ENCODE measurements around the gene AFDN. TPM values are rescaled to one million over a fixed set of nuclear protein-coding genes. Genes with fewer than 3 reads are reported as not detected.

AFDN gene
- total and polyA plus RNA-seq, 2 donors = 15.3 to 16.7 TPM

- Histone ChIP-seq H3K27ac (ENCODE audit: low read depth in 1 of 2, low read length in 1 of 2) (no peak overlapping the region), H3K4me1 (ENCODE audit: control insufficient read depth in 2 of 2, insufficient read depth in 2 of 2, low read length in 2 of 2) (no peaks in the 10 kb centered on the region), H3K36me3 (ENCODE audit: control insufficient read depth in 2 of 2, insufficient read depth in 2 of 2, low read length in 1 of 2) (no peaks in the 10 kb centered on the region), H3K9me3 (ENCODE audit: control insufficient read depth in 2 of 2, insufficient read depth in 1 of 2, low read length in 1 of 2) (no peaks in the 10 kb centered on the region), H3K4me3 (ENCODE audit: low read length in 2 of 2) (no peak overlapping the region), H3K27me3 (ENCODE audit: control insufficient read depth in 2 of 2, insufficient read depth in 1 of 2, low read length in 1 of 2) (no peaks in the 10 kb centered on the region)
- no peak for DNase-seq (ENCODE audit: low read depth in 6 of 9, low spot score in 9 of 9)
- WGBS = 98% methylated on average over 2 of the region's 2 CpGs
These were observed 46.0 kb downstream of the AFDN start for GRCh38 chr6:167872538-167873210.

DNA sequence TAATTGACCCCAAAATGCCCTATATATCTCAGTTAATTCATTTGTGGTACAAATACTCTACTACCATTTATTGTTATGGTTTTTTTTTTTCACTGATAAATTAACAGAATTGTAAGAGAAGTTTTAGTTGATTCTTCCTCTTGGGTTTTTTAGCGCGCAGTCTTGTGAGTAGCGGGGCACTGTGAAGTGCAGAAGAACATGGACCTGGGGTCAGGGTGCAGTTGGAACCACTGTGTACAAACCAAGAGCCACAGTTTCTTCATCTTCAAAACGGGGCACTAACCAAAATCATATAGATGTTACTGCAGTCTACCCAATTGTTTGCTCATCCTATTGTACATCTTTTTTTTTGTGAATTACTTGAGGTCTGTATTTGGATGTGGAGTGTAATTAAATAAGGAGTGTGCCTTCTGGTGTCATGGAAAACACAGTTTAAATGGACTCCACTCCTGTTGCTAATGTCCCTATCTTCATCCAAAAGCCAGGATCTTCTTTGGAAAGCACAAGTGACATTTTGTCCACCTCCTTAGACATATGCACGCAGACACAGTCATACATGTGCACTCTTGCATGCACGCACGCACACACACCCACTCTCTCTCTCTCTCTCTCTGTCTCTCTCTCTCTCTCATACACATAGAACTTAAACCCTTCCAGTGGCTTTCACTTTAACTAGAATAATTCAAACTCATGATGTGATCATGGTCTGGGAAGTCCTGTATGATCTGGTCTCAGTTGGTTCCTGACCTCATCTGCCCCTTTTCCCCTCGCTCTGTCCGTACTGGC, 51.5 kb downstream of the AFDN start:
- Histone ChIP-seq H3K36me3 (ENCODE audit: control insufficient read depth in 2 of 2, insufficient read depth in 2 of 2, low read length in 1 of 2) (no peaks in the 10 kb centered on the region), H3K9me3 (ENCODE audit: control insufficient read depth in 2 of 2, insufficient read depth in 1 of 2, low read length in 1 of 2) (no peaks in the 10 kb centered on the region), H3K4me3 (ENCODE audit: low read length in 2 of 2) (no peak overlapping the region), H3K27me3 (ENCODE audit: control insufficient read depth in 2 of 2, insufficient read depth in 1 of 2, low read length in 1 of 2) (no peaks in the 10 kb centered on the region), H3K4me1 (ENCODE audit: control insufficient read depth in 2 of 2, insufficient read depth in 2 of 2, low read length in 2 of 2) (no peaks in the 10 kb centered on the region), H3K27ac (ENCODE audit: low read depth in 1 of 2, low read length in 1 of 2) (no peak overlapping the region)
- 97% methylated on average over 9 of the region's 9 CpGs for WGBS
- DNase-seq (ENCODE audit: low read depth in 6 of 9, low spot score in 9 of 9) = no peak

- Histone ChIP-seq H3K4me1 (ENCODE audit: control insufficient read depth in 2 of 2, insufficient read depth in 2 of 2, low read length in 2 of 2) (no peaks in the 10 kb centered on the region), H3K27ac (ENCODE audit: low read depth in 1 of 2, low read length in 1 of 2) (no peak overlapping the region), H3K9me3 (ENCODE audit: control insufficient read depth in 2 of 2, insufficient read depth in 1 of 2, low read length in 1 of 2) (no peaks in the 10 kb centered on the region), H3K27me3 (ENCODE audit: control insufficient read depth in 2 of 2, insufficient read depth in 1 of 2, low read length in 1 of 2) (no peaks in the 10 kb centered on the region), H3K4me3 (ENCODE audit: low read length in 2 of 2) (no peak overlapping the region), H3K36me3 (ENCODE audit: control insufficient read depth in 2 of 2, insufficient read depth in 2 of 2, low read length in 1 of 2) (no peaks in the 10 kb centered on the region)
- DNase-seq (ENCODE audit: low read depth in 6 of 9, low spot score in 9 of 9) = no peak
- 98% methylated on average over 1 of the region's 1 CpG for WGBS
These were observed 52.9 kb downstream of the AFDN start for GRCh38 chr6:167879612-167880011.

DNA sequence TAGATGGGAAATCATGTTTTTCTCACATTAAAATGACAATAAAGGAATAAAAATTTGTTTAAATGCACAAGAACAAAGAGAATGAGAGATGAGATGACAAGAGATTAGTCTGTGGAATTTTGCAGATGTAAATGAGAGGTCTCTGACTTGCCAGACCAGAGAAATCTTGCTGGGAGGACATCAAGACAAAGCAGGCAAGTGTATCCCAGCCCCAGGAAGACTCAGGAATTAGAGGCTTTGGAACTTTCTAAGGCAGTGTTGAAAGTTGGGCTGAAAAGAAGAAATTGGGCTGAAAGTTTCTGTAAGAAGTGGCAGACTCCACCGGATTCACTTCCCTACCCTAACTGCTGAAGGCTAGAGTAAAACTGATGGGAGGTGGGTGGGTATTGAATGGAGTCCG, 54.6 kb downstream of the AFDN start:
- Histone ChIP-seq H3K9me3 (ENCODE audit: control insufficient read depth in 2 of 2, insufficient read depth in 1 of 2, low read length in 1 of 2) (no peaks in the 10 kb centered on the region), H3K27me3 (ENCODE audit: control insufficient read depth in 2 of 2, insufficient read depth in 1 of 2, low read length in 1 of 2) (no peaks in the 10 kb centered on the region), H3K27ac (ENCODE audit: low read depth in 1 of 2, low read length in 1 of 2) (no peak overlapping the region), H3K4me1 (ENCODE audit: control insufficient read depth in 2 of 2, insufficient read depth in 2 of 2, low read length in 2 of 2) (no peaks in the 10 kb centered on the region), H3K4me3 (ENCODE audit: low read length in 2 of 2) (no peak overlapping the region), H3K36me3 (ENCODE audit: control insufficient read depth in 2 of 2, insufficient read depth in 2 of 2, low read length in 1 of 2) (no peaks in the 10 kb centered on the region)
- 94% methylated on average over 2 of the region's 2 CpGs for WGBS
- DNase-seq (ENCODE audit: low read depth in 6 of 9, low spot score in 9 of 9) = no peak

GRCh38 chr6:167882244-167882643, 55.5 kb downstream of the AFDN start:
- 97% methylated on average over 6 of the region's 6 CpGs for WGBS
- H3K27me3 ChIP-seq (ENCODE audit: control insufficient read depth in 2 of 2, insufficient read depth in 1 of 2, low read length in 1 of 2) = no peaks in the 10 kb centered on the region

GRCh38 chr6:167888098-167888497, 61.4 kb downstream of the AFDN start:
- Histone ChIP-seq H3K4me1 (ENCODE audit: control insufficient read depth in 2 of 2, insufficient read depth in 2 of 2, low read length in 2 of 2) (no peaks in the 10 kb centered on the region), H3K4me3 (ENCODE audit: low read length in 2 of 2) (no peak overlapping the region), H3K27ac (ENCODE audit: low read depth in 1 of 2, low read length in 1 of 2) (no peak overlapping the region), H3K36me3 (ENCODE audit: control insufficient read depth in 2 of 2, insufficient read depth in 2 of 2, low read length in 1 of 2) (no peaks in the 10 kb centered on the region), H3K9me3 (ENCODE audit: control insufficient read depth in 2 of 2, insufficient read depth in 1 of 2, low read length in 1 of 2) (no peaks in the 10 kb centered on the region), H3K27me3 (ENCODE audit: control insufficient read depth in 2 of 2, insufficient read depth in 1 of 2, low read length in 1 of 2) (no peaks in the 10 kb centered on the region)
- DNase-seq (ENCODE audit: low read depth in 6 of 9, low spot score in 9 of 9) = no peak

More at GRCh38 chr6:167882244-167882643, 55.5 kb downstream of the AFDN start:
- Histone ChIP-seq H3K9me3 (ENCODE audit: control insufficient read depth in 2 of 2, insufficient read depth in 1 of 2, low read length in 1 of 2) (no peaks in the 10 kb centered on the region), H3K4me3 (ENCODE audit: low read length in 2 of 2) (no peak overlapping the region), H3K4me1 (ENCODE audit: control insufficient read depth in 2 of 2, insufficient read depth in 2 of 2, low read length in 2 of 2) (no peaks in the 10 kb centered on the region), H3K36me3 (ENCODE audit: control insufficient read depth in 2 of 2, insufficient read depth in 2 of 2, low read length in 1 of 2) (no peaks in the 10 kb centered on the region), H3K27ac (ENCODE audit: low read depth in 1 of 2, low read length in 1 of 2) (no peak overlapping the region)
- DNase-seq (ENCODE audit: low read depth in 6 of 9, low spot score in 9 of 9) = no peak

DNA sequence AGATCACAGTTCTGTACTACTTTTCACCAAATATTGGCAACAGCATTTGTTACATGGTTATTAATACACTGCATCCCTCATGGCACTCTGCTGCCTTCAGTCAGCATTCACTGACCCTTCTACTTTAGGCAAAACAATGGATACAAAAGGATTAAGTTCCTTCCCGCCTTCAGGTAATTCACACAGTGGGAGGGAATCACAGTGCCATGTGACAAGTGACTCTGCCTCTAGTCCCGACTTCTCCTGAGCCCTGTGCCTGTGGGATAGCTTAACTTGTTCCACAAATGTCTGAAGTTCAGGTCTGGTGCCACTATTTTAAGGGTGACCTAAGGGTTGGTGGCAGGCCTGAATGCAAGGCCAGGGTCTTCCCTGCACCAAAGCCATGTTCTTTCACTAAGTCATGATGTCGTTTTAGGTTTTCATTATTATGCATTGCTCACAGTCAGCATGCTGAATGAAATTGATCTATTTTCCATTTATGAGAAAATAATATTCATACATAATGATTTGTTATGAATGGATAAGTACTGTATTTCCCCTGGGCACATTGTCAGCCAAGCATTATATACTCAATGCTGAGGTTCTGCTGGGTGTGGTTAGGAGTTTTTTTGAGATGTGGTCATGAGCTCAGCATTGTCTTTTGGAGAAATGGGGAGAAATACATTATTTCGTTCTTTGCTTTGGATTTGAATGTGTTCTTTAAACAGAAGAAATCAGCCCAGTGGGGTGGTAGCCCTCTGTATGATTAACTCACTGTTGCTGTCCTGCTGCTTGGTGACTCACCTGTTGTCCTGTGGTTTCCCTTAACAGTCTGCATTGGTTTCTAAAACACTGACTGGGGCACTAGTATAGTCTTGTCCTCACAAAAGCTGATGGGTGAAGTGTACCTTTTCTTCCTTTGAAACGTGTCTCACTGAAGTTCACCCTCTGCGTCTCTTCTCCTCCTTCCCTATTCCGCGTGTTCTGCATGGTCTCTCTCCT, 66.4 kb downstream of the AFDN start:
- Histone ChIP-seq H3K36me3 (ENCODE audit: control insufficient read depth in 2 of 2, insufficient read depth in 2 of 2, low read length in 1 of 2) (no peaks in the 10 kb centered on the region), H3K27me3 (ENCODE audit: control insufficient read depth in 2 of 2, insufficient read depth in 1 of 2, low read length in 1 of 2) (no peaks in the 10 kb centered on the region), H3K4me3 (ENCODE audit: low read length in 2 of 2) (no peak overlapping the region), H3K27ac (ENCODE audit: low read depth in 1 of 2, low read length in 1 of 2) (no peak overlapping the region), H3K4me1 (ENCODE audit: control insufficient read depth in 2 of 2, insufficient read depth in 2 of 2, low read length in 2 of 2) (no peaks in the 10 kb centered on the region), H3K9me3 (ENCODE audit: control insufficient read depth in 2 of 2, insufficient read depth in 1 of 2, low read length in 1 of 2) (no peaks in the 10 kb centered on the region)
- no peak for DNase-seq (ENCODE audit: low read depth in 6 of 9, low spot score in 9 of 9)
- WGBS = 90% methylated on average over 8 of the region's 8 CpGs

DNA sequence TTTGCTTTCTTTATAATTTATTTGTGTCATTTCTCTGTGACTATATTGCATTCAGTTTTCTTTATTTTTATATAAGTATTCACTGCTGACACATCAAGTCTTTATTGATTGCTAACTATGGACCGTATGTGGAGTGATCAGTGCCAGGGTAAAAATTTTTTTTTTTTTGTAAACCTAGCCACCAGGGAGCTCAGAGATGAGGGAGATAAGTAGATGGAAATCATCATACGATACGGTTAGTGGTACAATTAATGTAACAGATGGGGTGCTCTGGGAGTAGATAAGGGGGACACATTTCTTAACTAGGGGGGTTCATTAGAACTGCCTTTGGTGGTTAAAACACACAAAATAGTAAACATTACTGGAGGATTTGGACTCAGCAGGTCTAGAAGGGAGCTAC, 68.3 kb downstream of the AFDN start:
- Histone ChIP-seq H3K27me3 (ENCODE audit: control insufficient read depth in 2 of 2, insufficient read depth in 1 of 2, low read length in 1 of 2) (no peaks in the 10 kb centered on the region), H3K27ac (ENCODE audit: low read depth in 1 of 2, low read length in 1 of 2) (no peak overlapping the region), H3K9me3 (ENCODE audit: control insufficient read depth in 2 of 2, insufficient read depth in 1 of 2, low read length in 1 of 2) (no peaks in the 10 kb centered on the region), H3K4me3 (ENCODE audit: low read length in 2 of 2) (no peak overlapping the region), H3K36me3 (ENCODE audit: control insufficient read depth in 2 of 2, insufficient read depth in 2 of 2, low read length in 1 of 2) (no peaks in the 10 kb centered on the region), H3K4me1 (ENCODE audit: control insufficient read depth in 2 of 2, insufficient read depth in 2 of 2, low read length in 2 of 2) (no peaks in the 10 kb centered on the region)
- WGBS = 94% methylated on average over 3 of the region's 3 CpGs
- no peak for DNase-seq (ENCODE audit: low read depth in 6 of 9, low spot score in 9 of 9)

- no peaks in the 10 kb centered on the region for H3K4me1 ChIP-seq (ENCODE audit: control insufficient read depth in 2 of 2, insufficient read depth in 2 of 2, low read length in 2 of 2)
- no peak overlapping the region for H3K27ac ChIP-seq (ENCODE audit: low read depth in 1 of 2, low read length in 1 of 2)
- no peak for DNase-seq (ENCODE audit: low read depth in 6 of 9, low spot score in 9 of 9)
- no peaks in the 10 kb centered on the region for H3K36me3 ChIP-seq (ENCODE audit: control insufficient read depth in 2 of 2, insufficient read depth in 2 of 2, low read length in 1 of 2)
- no peaks in the 10 kb centered on the region for H3K9me3 ChIP-seq (ENCODE audit: control insufficient read depth in 2 of 2, insufficient read depth in 1 of 2, low read length in 1 of 2)
- no peak overlapping the region for H3K4me3 ChIP-seq (ENCODE audit: low read length in 2 of 2)
- H3K27me3 ChIP-seq (ENCODE audit: control insufficient read depth in 2 of 2, insufficient read depth in 1 of 2, low read length in 1 of 2) = no peaks in the 10 kb centered on the region
- WGBS = 93% methylated on average over 4 of the region's 4 CpGs
These were observed 69.9 kb downstream of the AFDN start for GRCh38 chr6:167896648-167897047.

Data from thymus (tissue), 11 donors.